Naive B cell (primary cell): ENCODE results near the gene EMILIN1. TPM values are rescaled to one million over a fixed set of nuclear protein-coding genes. Genes with fewer than 3 reads are reported as not detected.
"Not testable (repeated sequence)": the region's sequence is repeated elsewhere in the genome, so short reads cannot be mapped to it uniquely, and the experiment has no call there.

Source experiments
- ATAC-seq, 2 donors: fragments of 150-1000 bp; cut with Tn5 transposase; 2 replicates each; pipeline ENCODE4 v1.10.0; 2021; ENCODE audit warnings: low read depth in 2 of 2, mild to moderate bottlenecking in 2 of 2, moderate library complexity in 2 of 2
- DNase-seq: peaks from one replicate; pipeline ENCODE4 v3.0.0; 2022
- H3K27ac Mint-ChIP-seq, 6 donors: one replicate each; pipeline ENCODE4 v1.8.0; 2020 to 2022; ENCODE audit warnings: mild to moderate bottlenecking in 6 of 6, mixed read lengths in 6 of 6, moderate library complexity in 5 of 6, inconsistent platforms in 2 of 6
- H3K27me3 Mint-ChIP-seq, 3 donors: one replicate each; pipeline ENCODE4 v1.8.0; 2021 to 2022; ENCODE audit warnings: mixed read lengths in 3 of 3, mild to moderate bottlenecking in 1 of 3
- H3K36me3 Mint-ChIP-seq, 2 donors: one replicate each; pipeline ENCODE4 v1.8.0; 2020 to 2022; ENCODE audit warnings: mixed read lengths in 2 of 2, inconsistent platforms in 1 of 2, mild to moderate bottlenecking in 1 of 2
- H3K4me1 Mint-ChIP-seq, 3 donors: one replicate each; pipeline ENCODE4 v1.8.0; 2020 to 2022; ENCODE audit warnings: mixed read lengths in 3 of 3, inconsistent platforms in 1 of 3, mild to moderate bottlenecking in 1 of 3, moderate library complexity in 1 of 3
- H3K4me3 Mint-ChIP-seq, 8 donors: one replicate each; pipeline ENCODE4 v1.8.0; 2020 to 2022; ENCODE audit warnings: mild to moderate bottlenecking in 8 of 8, mixed read lengths in 8 of 8, moderate library complexity in 8 of 8, inconsistent platforms in 2 of 8
- H3K9me3 Mint-ChIP-seq, 7 donors: one replicate each; pipeline ENCODE4 v1.8.0; 2020 to 2022; ENCODE audit warnings: mixed read lengths in 7 of 7, mild to moderate bottlenecking in 5 of 7, inconsistent platforms in 2 of 7, moderate library complexity in 1 of 7
- polyA plus RNA-seq, 6 donors: library from polyadenylated mRNA; unstranded; fragments of 300-500 nt; fragmentation: Illumina TruSeq; gene quantifications; one replicate each; pipeline ENCODE4 v1.2.3, GENCODE V29; 2021; ENCODE audit warnings: low read depth in 6 of 6

EMILIN1 gene
- polyA plus RNA-seq, 6 donors from 2014 or later: 0.28 to 1.1 (median 0.77) TPM

DNA sequence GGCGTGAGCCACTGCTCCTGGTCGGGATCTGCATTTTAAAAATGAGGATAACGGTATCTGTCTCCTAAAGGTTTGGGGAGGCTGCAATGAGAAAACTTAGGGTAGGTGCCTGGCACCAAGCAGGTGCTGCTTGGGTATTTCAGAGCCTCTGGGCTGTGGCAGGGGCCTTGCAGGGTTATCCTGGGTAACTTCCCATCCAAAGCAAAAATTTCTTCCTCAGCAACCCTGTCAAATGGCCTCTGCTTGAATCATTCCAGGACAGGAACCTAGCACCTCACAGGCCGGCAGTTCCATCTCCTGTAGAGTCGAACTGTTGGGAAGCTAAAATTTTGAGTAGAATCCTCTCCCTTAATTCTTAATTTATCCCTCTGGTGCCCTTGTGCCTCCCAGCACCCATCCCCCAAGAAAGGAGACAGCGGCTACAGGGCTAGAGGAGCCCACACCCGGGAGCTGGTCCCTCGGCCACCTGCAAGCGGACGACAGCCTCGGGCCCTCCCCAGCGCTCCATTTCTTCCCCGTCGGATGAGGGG is 39.6 kb downstream of the EMILIN1 start:
- no peak overlapping the region for H3K27ac Mint-ChIP-seq
- H3K4me1 Mint-ChIP-seq: peaks cover 2 to 13% (median 3%) of the 10 kb centered on the region in 3 donors
- no peaks in the 10 kb centered on the region for H3K36me3 Mint-ChIP-seq
- no peak for DNase-seq
- H3K27me3 Mint-ChIP-seq: peaks cover 16 to 53% (median 35%) of the 10 kb centered on the region in 3 donors
- H3K9me3 Mint-ChIP-seq: peaks cover 0 to 3% (median 0%) of the 10 kb centered on the region in 7 donors
- H3K4me3 Mint-ChIP-seq: peak overlapping the region in 5 of 8 donors; percentile 28 to 61 (median 35)
- ATAC-seq: no peak

DNA sequence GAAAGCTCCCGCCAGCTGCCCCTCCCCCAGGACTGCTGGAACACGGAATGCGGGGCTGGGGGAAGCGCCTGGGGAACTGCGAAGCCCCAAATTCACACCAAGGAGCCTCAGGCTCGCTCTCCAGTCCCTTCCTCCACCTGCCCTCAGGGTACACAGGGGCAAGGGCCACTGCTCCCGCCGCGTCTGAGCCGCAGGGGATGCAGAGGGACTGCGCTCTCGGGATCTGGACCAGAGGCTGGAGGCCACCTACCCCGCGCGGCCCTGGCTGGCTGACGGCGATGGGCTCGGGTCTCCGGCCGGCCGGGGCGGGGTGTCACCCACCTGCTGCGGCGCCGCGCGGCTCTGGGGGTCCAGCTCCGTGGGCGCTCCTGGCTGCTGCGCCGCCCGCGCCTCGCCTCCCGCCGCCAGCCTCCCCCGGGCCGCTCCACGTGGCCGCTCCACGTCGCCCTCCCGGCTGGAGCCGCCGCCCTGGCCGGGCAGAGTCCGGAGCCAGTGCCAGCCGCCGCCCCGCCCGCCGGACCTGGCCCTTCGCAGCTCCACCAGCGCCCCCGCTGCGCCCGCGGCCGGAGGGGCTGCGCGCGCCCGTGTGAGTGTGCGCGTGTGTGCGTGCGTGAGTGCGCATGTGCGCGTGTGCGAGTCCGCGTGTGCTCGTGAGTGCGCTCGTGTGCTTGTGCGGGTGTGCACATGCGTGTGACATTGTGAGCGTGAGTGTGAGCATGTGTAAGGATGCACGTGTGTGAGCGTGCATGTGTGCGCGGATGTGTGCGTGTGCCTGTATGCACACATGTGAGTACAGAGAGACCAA is 40.3 kb downstream of the EMILIN1 start, which contains the start of gene CGREF1:
TSS of gene CGREF1 (minus strand) at position 604 of the 805 bp plus-strand sequence. CDS start 14,762 bp downstream, outside the sequence.
- Mint-ChIP-seq H3K27me3 (peaks cover 16 to 53% (median 35%) of the 10 kb centered on the region in 3 donors), H3K9me3 (peaks cover 0 to 3% (median 0%) of the 10 kb centered on the region in 7 donors), H3K4me3 (peak within 1 kb of the TSS; percentile 29 to 87 (median 74)), H3K27ac (peak within 1 kb of the TSS in 1 of 6 donors; percentile 42), H3K4me1 (peaks cover 4 to 17% (median 8%) of the 10 kb centered on the region in 3 donors), H3K36me3 (no peaks in the 10 kb centered on the region)
- no peak for DNase-seq
- peak; percentile 9 to 17 for ATAC-seq

DNA sequence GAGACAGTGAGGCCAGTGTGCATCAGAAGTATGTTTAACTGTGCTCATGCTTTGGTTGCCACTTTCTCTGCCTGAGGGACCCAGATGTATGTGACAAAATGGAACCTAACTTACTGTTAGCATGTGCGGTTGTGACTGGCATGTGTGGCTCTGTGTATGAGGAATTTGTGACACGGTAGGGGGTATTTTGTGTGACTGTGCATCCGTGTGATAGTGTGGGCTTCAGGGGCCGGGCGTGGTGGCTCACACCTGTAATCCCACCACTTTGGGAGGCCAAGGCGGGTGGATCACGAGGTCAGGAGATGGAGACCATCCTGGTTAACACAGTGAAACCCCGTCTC is 40.9 kb downstream of the EMILIN1 start:
- not testable (repeated sequence) for H3K36me3 Mint-ChIP-seq, H3K27ac Mint-ChIP-seq, DNase-seq, ATAC-seq, H3K9me3 Mint-ChIP-seq
- Mint-ChIP-seq H3K4me3 (peak overlapping the region in 6 of 8 donors; percentile 61 to 87 (median 76)), H3K4me1 (peaks cover 7 to 19% (median 13%) of the 10 kb centered on the region in 3 donors), H3K27me3 (peaks cover 16 to 53% (median 35%) of the 10 kb centered on the region in 3 donors)

DNA sequence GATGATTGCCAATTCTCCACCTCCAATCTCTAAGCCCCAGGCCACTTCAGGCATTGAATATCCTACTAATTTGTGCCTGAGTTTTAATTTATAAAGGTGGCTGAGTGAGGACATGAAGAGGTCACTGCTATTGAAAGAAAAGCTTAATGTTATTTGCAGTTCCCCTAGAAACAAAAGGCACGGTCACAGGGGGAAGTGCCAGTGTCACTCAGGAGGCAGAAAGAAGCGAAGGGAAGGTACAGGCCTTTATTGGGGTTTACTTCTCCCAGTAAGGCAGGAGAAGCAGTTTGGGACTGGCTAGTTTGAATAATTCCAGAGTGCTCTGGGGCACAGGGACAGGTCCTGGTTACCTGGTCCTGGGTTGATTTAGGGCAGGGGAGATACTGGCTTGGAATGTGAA is 43.5 kb downstream of the EMILIN1 start:
- Mint-ChIP-seq H3K36me3 (no peaks in the 10 kb centered on the region), H3K4me3 (peak overlapping the region in 4 of 8 donors; percentile 13 to 81 (median 64)), H3K9me3 (peaks cover 0 to 3% (median 0%) of the 10 kb centered on the region in 7 donors), H3K27me3 (peaks cover 16 to 43% (median 35%) of the 10 kb centered on the region in 3 donors), H3K4me1 (peaks cover 7 to 19% (median 13%) of the 10 kb centered on the region in 3 donors), H3K27ac (peak overlapping the region in 2 of 6 donors; percentile 53 to 76)
- no peak for ATAC-seq
- DNase-seq: no peak

DNA sequence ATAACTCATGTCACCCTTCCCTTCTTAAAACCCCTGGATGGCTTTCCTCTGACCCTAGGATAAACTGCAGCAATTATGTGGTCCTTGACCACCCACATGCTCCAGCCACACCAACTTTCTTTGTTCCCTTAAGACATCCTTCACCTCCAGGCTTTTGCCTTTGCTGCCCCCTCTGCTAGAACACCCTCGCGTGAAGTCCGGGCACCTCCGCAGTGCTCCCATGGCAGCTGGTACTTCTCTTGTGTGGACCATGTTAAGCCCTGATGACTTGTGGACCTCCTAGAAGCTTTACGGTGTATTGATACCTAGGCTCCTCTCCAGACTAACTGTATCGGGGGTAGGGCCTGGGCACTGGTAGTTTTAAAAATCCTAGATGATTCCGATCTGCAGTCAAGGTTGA is 44.4 kb downstream of the EMILIN1 start:
- no peaks in the 10 kb centered on the region for H3K36me3 Mint-ChIP-seq
- H3K9me3 Mint-ChIP-seq: peaks cover 0 to 3% (median 0%) of the 10 kb centered on the region in 7 donors
- peaks cover 7 to 19% (median 13%) of the 10 kb centered on the region in 3 donors for H3K4me1 Mint-ChIP-seq
- ATAC-seq: no peak
- no peak overlapping the region for H3K27ac Mint-ChIP-seq
- peak overlapping the region; percentile 89 to 95 (median 92) for H3K4me3 Mint-ChIP-seq
- H3K27me3 Mint-ChIP-seq: peaks cover 16 to 38% (median 35%) of the 10 kb centered on the region in 3 donors
- DNase-seq: no peak

DNA sequence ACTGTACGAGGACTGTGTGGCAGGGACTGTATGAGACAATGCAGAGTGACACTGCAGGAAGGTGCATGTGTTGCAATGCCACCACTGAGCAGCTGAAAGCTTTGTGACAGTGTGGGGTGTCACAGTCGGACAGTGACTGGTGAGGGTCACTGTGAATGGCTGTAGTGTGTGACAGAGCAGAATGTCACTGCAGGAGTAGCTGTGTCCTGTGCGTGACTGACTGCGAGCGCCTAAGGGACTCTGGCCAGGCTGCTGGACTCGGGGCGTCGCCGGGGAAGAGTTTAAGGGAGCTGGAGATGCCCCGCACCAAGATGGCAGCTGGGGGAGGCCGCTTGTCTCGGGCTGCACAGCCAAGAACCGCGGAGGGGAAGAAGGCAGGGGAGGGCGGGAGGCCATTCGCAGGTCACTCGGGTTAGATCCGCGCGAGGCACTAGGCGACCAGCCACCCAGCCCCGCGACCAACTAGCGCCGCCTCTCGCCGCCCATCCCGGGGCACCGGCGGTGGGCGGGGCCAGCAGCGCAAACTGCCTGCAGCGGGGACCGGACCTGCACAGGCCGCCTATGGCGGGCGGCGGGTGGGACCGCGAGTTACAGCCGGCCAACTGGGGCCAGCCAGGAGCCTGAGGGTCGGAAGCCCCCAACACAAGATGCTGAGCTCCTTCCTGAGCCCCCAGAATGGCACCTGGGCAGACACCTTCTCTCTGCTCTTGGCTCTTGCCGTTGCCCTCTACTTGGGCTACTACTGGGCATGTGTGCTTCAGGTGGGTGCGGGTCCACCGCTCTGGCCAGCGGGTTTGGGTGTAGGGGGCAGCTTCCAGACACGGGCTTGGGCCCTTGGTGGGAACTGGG is 45.1 kb downstream of the EMILIN1 start, which contains the start of gene ABHD1:
TSS of gene ABHD1 (plus strand) at position 514 of the 849 bp plus-strand sequence. CDS start at position 648, 134 bp downstream.
- Mint-ChIP-seq H3K4me3 (peak within 1 kb of the TSS; percentile 89 to 95 (median 92)), H3K27ac (peak within 1 kb of the TSS in 2 of 6 donors; percentile 26 to 34), H3K4me1 (peaks cover 7 to 18% (median 13%) of the 10 kb centered on the region in 3 donors), H3K27me3 (peaks cover 16 to 35% (median 30%) of the 10 kb centered on the region in 3 donors), H3K36me3 (no peaks in the 10 kb centered on the region), H3K9me3 (peaks cover 0 to 3% (median 0%) of the 10 kb centered on the region in 7 donors)
- DNase-seq (peak; percentile 57), ATAC-seq (peak; percentile 75 to 78)

DNA sequence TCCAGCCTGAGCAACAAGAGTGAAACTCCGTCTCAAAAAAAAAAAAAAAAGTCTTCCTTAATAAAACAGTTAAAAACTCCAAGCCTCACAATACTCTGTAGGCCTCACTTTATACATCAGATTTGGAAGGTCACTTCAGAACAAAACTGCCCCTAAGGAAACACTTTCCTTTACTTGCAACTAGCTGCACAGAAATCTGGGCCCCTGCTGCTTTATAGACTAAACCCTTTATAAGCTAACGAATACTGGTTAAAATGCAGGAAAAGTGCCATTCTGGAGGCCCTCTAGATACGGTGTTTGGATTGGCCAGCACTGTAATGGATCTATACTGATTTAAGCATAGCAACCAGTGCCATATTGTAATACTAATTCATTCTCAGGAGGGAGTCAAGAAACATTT is 46.7 kb downstream of the EMILIN1 start:
- Mint-ChIP-seq H3K9me3 (peaks cover 0 to under 1% (median 0%) of the 10 kb centered on the region in 7 donors), H3K36me3 (peaks cover 0 to 1% of the 10 kb centered on the region in 2 donors), H3K4me3 (peak overlapping the region in 4 of 8 donors; percentile 9 to 92 (median 48)), H3K4me1 (peaks cover 14 to 21% (median 20%) of the 10 kb centered on the region in 3 donors), H3K27ac (no peak overlapping the region), H3K27me3 (peaks cover 6 to 21% (median 17%) of the 10 kb centered on the region in 3 donors)
- DNase-seq (no peak), ATAC-seq (no peak)

DNA sequence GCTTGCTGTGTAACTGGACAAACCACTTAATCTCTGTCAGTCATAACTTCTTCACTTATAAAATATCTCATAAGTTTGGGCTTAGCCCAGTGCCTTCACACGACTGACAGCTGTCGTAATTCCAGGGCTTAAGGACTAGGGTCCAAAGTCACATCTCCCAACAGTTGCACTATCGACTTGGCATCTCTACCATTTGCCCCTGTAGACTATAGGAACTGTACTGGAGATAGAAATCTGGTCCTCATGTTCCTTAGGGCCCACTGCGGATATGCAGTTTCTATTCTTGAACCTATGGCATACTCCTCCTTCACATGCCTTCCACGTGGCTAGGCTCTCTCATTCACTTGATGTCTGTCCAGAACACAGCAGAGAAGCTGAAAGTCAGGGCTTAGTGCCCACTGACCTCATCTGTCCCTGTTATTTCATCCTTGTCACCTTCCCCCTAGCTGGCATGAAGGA is 47.9 kb downstream of the EMILIN1 start:
- no peak overlapping the region for H3K27ac Mint-ChIP-seq
- no peak for DNase-seq
- peaks cover 0 to 13% of the 10 kb centered on the region in 2 donors for H3K36me3 Mint-ChIP-seq
- H3K27me3 Mint-ChIP-seq: peaks cover 0 to 11% (median 7%) of the 10 kb centered on the region in 3 donors
- H3K9me3 Mint-ChIP-seq: no peaks in the 10 kb centered on the region
- H3K4me3 Mint-ChIP-seq: peak overlapping the region in 2 of 8 donors; percentile 18 to 40
- no peak for ATAC-seq
- peaks cover 14 to 21% (median 20%) of the 10 kb centered on the region in 3 donors for H3K4me1 Mint-ChIP-seq

DNA sequence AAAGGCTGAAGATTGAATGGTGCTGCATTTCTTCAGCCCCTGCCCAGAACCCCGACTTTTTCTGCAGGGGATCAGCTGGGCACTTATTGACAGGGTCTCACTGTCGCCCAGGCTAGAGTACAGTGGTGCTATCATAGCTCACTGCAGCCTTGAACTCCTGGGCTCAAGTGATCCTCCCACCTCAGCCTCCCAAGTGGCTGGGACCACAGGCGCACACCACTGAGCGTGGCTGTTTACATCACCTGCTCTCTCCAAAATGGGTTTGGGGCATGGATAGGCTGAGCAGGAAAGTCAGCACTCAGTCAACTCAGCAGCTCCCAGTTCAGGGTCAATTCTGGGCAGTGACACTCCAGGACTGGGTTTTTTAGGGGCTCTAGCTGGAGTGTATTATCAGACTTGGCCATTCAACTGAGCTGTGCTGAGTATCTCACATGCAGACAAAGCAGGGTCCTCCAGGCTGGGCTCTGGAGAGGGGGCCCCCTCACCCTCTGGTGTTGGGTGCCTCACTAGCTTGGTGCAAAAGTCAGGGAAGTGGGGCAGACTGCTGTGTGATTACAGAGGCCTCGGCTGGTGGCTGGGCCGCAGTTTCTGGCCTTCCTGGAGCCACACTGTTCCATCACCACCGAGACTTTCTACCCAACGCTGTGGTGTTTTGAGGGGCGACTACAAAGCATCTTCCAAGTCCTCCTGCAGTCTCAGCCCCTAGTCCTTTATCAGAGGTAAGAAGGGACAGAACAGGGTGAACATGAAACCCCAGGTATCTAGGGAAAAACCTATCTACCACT is 49.7 kb downstream of the EMILIN1 start:
- peaks cover 17 to 25% (median 21%) of the 10 kb centered on the region in 3 donors for H3K4me1 Mint-ChIP-seq
- no peaks in the 10 kb centered on the region for H3K27me3 Mint-ChIP-seq
- DNase-seq (no peak), ATAC-seq (no peak)
- no peaks in the 10 kb centered on the region for H3K9me3 Mint-ChIP-seq
- no peak overlapping the region for H3K27ac Mint-ChIP-seq
- H3K36me3 Mint-ChIP-seq: peaks cover 0 to 14% of the 10 kb centered on the region in 2 donors
- H3K4me3 Mint-ChIP-seq: no peak overlapping the region

DNA sequence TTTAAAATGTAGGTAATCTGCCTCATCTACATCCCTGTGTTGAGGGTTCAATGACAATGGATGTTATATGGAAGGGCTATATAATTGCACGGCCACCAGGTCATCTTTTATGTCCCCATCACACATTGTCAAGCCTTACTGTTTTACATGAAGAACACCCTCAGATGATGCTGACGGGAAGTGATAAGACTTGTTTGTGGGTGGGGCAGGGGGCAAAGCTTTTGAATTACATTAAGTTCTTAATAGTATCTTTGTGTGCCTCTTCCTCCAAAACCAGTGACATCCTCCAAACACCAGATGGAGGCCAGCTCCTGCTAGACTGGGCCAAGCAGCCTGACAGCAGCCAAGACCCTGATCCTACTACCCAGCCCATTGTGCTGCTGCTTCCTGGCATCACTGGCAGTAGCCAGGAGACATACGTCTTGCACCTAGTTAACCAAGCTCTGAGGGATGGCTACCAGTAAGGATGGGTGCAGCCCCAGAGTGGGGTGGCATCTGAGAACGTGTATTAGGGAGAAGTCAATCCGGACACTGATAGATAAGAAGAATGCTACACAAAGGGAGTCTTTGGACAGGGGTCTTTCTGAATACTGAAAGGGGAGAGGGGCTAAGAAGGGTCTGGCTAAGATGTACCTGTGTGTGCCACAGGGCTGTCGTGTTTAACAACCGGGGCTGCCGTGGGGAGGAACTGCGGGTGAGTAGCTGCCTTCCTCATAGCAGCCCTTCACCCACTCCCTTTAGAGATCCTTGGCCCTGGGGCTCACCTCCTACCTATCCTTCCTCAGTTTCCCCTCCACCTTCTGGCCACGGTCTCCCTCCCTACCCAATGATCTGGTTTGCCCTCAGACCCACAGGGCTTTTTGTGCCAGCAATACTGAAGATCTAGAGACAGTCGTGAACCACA is 50.5 kb downstream of the EMILIN1 start:
- Mint-ChIP-seq H3K4me3 (peak overlapping the region in 1 of 8 donors; percentile 28), H3K27ac (peak overlapping the region in 1 of 6 donors; percentile 39)

DNA sequence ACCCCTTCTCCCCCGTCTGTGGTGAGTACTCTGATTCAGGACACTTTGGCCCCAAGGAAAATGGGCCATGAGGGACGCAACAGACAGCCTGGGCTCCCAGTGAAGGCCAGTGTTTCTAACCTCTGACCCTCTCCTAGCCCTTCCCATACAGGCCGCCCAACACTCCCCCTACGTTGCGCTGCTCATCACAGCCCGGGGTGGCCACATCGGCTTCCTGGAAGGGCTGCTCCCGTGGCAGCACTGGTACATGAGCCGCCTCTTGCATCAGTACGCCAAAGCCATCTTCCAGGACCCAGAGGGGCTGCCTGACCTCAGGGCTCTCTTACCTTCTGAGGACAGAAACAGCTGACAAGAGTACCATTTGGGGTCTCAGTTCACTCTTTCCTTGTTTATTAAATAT is 52.0 kb downstream of the EMILIN1 start:
- Mint-ChIP-seq H3K4me1 (peaks cover 24 to 37% (median 29%) of the 10 kb centered on the region in 3 donors), H3K27ac (peak overlapping the region in 1 of 6 donors; percentile 80), H3K36me3 (peaks cover 0 to 14% of the 10 kb centered on the region in 2 donors), H3K9me3 (no peaks in the 10 kb centered on the region), H3K27me3 (no peaks in the 10 kb centered on the region), H3K4me3 (peak overlapping the region in 1 of 8 donors; percentile 5)
- ATAC-seq: no peak
- DNase-seq: no peak

More for the DNA sequence above, 50.5 kb downstream of the EMILIN1 start:
- H3K4me1 Mint-ChIP-seq: peaks cover 22 to 28% (median 22%) of the 10 kb centered on the region in 3 donors
- no peak for DNase-seq
- no peaks in the 10 kb centered on the region for H3K9me3 Mint-ChIP-seq
- H3K36me3 Mint-ChIP-seq: peaks cover 0 to 14% of the 10 kb centered on the region in 2 donors
- H3K27me3 Mint-ChIP-seq: no peaks in the 10 kb centered on the region
- ATAC-seq: no peak
